ENCODE data around the gene SARNP. TPM values are rescaled to one million over a fixed set of nuclear protein-coding genes. Genes with fewer than 3 reads are reported as not detected.

The SARNP gene
- total RNA-seq, 4 donors from 2014 or later = 38.0 to 50.7 (median 45.0) TPM

GRCh38 chr12:55850401-55850800 lies 32.9 kb upstream of the SARNP start:
- TF ChIP-seq POLR2A (IDR thresholded peaks at IDR 0.05) (no peak), CTCF (IDR thresholded peaks at IDR 0.05) (no peak), POLR2AphosphoS5 (IDR thresholded peaks at IDR 0.05) (no peak), EP300 (IDR thresholded peaks at IDR 0.05; ENCODE audit: low read depth) (no peak)
- Histone ChIP-seq H3K27me3 (peaks cover 15% of the 10 kb centered on the region), H3K27ac (peak overlapping the region in 1 of 4 donors; percentile 9), H3K9me3 (no peaks in the 10 kb centered on the region), H3K4me3 (no peak overlapping the region), H3K36me3 (no peaks in the 10 kb centered on the region), H3K4me1 (peaks cover 0 to 11% (median 4%) of the 10 kb centered on the region in 4 donors)
- intact Hi-C loops (cut with DNase I; ENCODE audit: low total_unique reads) (no loop called here), in situ Hi-C loops (cut with MboI; ENCODE audit: low pct_ligation_motif_present in 1 of 4, low pct_unique_long_range_greater_than_20kb in 1 of 4, low sequenced_read_pairs in 3 of 4) (no loop called here)
- no peak for DNase-seq
- WGBS, 2 donors (ENCODE audit: low coverage in 1 of 2) = 36% methylated on average over 1 of the region's 1 CpG; no CpG with 5 or more reads in 1 of the 2 donors

DNA sequence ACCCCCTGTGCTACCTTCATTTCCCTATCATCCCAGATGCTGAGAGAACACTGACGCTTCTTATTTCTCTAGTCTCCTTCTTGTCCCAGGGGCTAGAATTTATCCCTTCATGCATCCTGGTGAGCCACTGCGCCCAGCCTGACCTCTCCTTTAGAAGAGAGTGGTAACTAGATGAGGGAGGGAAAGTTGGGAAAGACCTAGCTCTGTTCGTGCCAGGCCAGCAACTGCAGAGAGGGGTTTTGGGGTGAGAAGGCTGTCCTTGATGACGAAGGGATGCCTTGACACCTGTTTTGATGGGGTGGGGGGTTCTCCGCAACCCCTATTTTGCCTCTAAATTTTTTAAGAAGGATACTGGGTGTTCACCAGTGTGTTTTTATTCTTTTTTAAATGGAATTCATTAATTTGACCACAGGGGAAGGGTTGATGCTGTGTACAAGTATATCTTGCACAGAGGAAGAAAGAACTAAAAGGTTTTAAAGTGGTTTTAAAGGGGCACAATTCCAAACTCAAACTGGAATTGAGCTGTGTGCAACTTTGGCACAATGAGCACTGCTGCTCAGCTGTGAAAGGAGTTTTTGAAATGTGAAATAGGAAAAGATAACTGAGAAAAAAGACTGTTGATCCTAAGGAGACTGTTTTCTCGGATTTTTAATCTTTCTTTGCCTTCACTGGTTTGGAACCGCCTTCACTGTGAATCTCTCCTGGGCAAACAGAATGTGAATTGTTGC lies 32.3 kb upstream of the SARNP start:
- Histone ChIP-seq H3K9me3 (no peaks in the 10 kb centered on the region), H3K27ac (peak overlapping the region in 3 of 4 donors; percentile 85 to 94 (median 89)), H3K27me3 (peaks cover 15% of the 10 kb centered on the region), H3K4me3 (no peak overlapping the region), H3K4me1 (peaks cover 0 to 11% (median 4%) of the 10 kb centered on the region in 4 donors), H3K36me3 (no peaks in the 10 kb centered on the region)
- WGBS, 2 donors (ENCODE audit: low coverage in 1 of 2) = 71 to 80% methylated on average over 5 to 7 of the region's 7 CpGs
- no peak for DNase-seq
- intact Hi-C loops (cut with DNase I; ENCODE audit: low total_unique reads) = no loop called here
- in situ Hi-C loops (cut with MboI; ENCODE audit: low pct_ligation_motif_present in 1 of 4, low pct_unique_long_range_greater_than_20kb in 1 of 4, low sequenced_read_pairs in 3 of 4) = no loop called here
- TF ChIP-seq CTCF (IDR thresholded peaks at IDR 0.05) (no peak), POLR2A (IDR thresholded peaks at IDR 0.05) (no peak), POLR2AphosphoS5 (IDR thresholded peaks at IDR 0.05) (no peak), EP300 (IDR thresholded peaks at IDR 0.05; ENCODE audit: low read depth) (no peak)

DNA sequence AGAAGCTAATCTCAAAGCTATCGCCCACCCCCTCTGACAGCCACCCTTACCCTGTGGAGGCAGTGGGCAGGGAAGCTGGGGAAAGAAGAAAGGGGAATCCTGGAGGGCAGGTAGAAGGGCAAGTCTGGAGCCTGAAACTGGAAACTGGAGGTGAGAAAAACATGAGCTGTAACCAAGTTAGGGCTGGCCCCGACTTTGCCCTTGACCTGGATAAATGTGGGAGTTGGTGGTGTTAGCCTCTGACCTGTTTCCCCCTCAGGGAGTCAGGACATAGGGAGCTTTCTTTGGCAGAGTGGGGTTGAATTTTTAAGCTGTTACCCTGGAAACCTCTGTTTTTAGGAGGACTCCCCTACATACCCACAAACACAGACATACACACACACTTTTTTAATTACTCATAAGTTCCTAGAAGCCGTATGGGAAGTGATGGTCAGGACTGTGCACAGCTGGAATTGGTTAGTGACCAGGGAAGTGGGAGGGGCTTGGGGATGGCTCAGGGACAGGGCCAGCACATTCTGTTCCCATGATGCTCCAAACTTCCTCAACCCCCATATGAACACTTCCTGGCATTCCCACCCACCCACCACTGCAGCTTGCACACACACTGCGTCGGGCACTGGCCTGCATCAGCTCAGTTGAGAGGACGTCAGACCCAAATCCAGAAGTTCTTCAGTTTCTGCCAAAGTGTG lies 30.2 kb upstream of the SARNP start:
- 28 to 43% methylated on average over 5 to 6 of the region's 6 CpGs for WGBS, 2 donors (ENCODE audit: low coverage in 1 of 2)
- intact Hi-C loops (cut with DNase I; ENCODE audit: low total_unique reads) = no loop called here
- H3K4me3 ChIP-seq = no peak overlapping the region
- H3K36me3 ChIP-seq = no peaks in the 10 kb centered on the region
- peak; percentile 78 for DNase-seq
- peak; percentile 76 to 89 (median 88) for TF ChIP-seq POLR2AphosphoS5 (IDR thresholded peaks at IDR 0.05)
- TF ChIP-seq EP300 (IDR thresholded peaks at IDR 0.05; ENCODE audit: low read depth) = peak; percentile 98
- no peak for TF ChIP-seq CTCF (IDR thresholded peaks at IDR 0.05)
- TF ChIP-seq POLR2A (IDR thresholded peaks at IDR 0.05) = peak; percentile 53
- H3K4me1 ChIP-seq = peaks cover 0 to 11% (median 4%) of the 10 kb centered on the region in 4 donors
- H3K27me3 ChIP-seq = peaks cover 15% of the 10 kb centered on the region
- in situ Hi-C loops (cut with MboI; ENCODE audit: low pct_ligation_motif_present in 1 of 4, low pct_unique_long_range_greater_than_20kb in 1 of 4, low sequenced_read_pairs in 3 of 4) = no loop called here
- H3K9me3 ChIP-seq = no peaks in the 10 kb centered on the region
- H3K27ac ChIP-seq = peak overlapping the region; percentile 85 to 94 (median 89)

DNA sequence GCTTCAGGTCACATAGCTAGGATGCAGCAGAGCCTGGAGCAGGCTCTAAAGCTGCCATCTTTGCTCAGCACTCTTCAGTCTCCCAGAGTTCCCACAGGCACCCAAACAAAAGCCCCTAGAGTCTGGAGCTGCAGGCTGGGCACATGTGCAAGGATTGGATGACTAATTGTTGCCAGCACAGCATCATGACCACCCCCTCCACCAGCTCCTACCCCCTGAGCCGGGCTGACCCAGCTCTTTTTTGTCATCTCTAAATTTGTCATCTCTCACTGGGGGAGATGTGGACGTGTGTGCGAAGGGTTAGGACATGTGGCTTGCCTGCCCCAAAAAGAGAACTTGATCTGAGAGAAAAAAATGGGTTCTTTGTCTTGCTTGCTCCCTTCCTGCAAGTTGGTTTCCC lies 29.5 kb upstream of the SARNP start:
- no peak for TF ChIP-seq POLR2AphosphoS5 (IDR thresholded peaks at IDR 0.05)
- no peak for TF ChIP-seq POLR2A (IDR thresholded peaks at IDR 0.05)
- TF ChIP-seq CTCF (IDR thresholded peaks at IDR 0.05) = no peak
- TF ChIP-seq EP300 (IDR thresholded peaks at IDR 0.05; ENCODE audit: low read depth) = no peak
- H3K4me3 ChIP-seq = no peak overlapping the region
- no peaks in the 10 kb centered on the region for H3K9me3 ChIP-seq
- no peak for DNase-seq
- in situ Hi-C loops (cut with MboI; ENCODE audit: low pct_ligation_motif_present in 1 of 4, low pct_unique_long_range_greater_than_20kb in 1 of 4, low sequenced_read_pairs in 3 of 4) (no loop called here), intact Hi-C loops (cut with DNase I; ENCODE audit: low total_unique reads) (no loop called here)
- peaks cover 0 to 11% (median 4%) of the 10 kb centered on the region in 4 donors for H3K4me1 ChIP-seq
- peak overlapping the region; percentile 85 to 94 (median 89) for H3K27ac ChIP-seq
- H3K27me3 ChIP-seq = peaks cover 15% of the 10 kb centered on the region
- 59 to 76% methylated on average over 3 of the region's 3 CpGs for WGBS, 2 donors (ENCODE audit: low coverage in 1 of 2)
- H3K36me3 ChIP-seq = no peaks in the 10 kb centered on the region

Data from transverse colon (tissue), 4 donors.